Left lung (tissue), 10 donors: ENCODE measurements around the gene HDAC9. TPM values are rescaled to one million over a fixed set of nuclear protein-coding genes. Genes with fewer than 3 reads are reported as not detected.

ENCODE experiments used
- ATAC-seq: fragments of 200-7000 bp; cut with Tn5 transposase; one replicate; pipeline ENCODE4 v1.9.1; 2020; ENCODE audit warnings: moderate library complexity
- DNase-seq, 4 donors: peaks; one replicate each; pipeline ENCODE4 v3.0.0-alpha.2; 2013 to 2020
- H3K27ac ChIP-seq, 2 donors: fragments of 200-600 bp; sonication (generic) in 1 of 2; one replicate each; pipeline versions ENCODE4 v1.5.0 to v1.8.0; 2020 to 2021
- H3K27me3 ChIP-seq, 2 donors: fragments of 200-600 bp; sonication (generic) in 1 of 2; one replicate each; pipeline versions ENCODE4 v1.5.0 to v1.8.0; 2020 to 2021
- H3K36me3 ChIP-seq, 2 donors: fragments of 200-600 bp; sonication (generic) in 1 of 2; one replicate each; pipeline versions ENCODE4 v1.5.0 to v1.8.0; 2020 to 2021
- H3K4me1 ChIP-seq, 2 donors: fragments of 200-600 bp; one replicate each; pipeline ENCODE4 v1.8.0; 2021
- H3K4me3 ChIP-seq, 2 donors: fragments of 200-600 bp; sonication (generic) in 1 of 2; one replicate each; pipeline versions ENCODE4 v1.5.0 to v1.8.0; 2020 to 2021; ENCODE audit warnings: mild to moderate bottlenecking in 1 of 2
- H3K9me3 ChIP-seq, 2 donors: fragments of 200-600 bp; sonication (generic) in 1 of 2; one replicate each; pipeline versions ENCODE4 v1.5.0 to v1.8.0; 2020 to 2021
- CTCF ChIP-seq, 2 donors: fragments of 200-600 bp; sonication (generic) in 1 of 2; IDR thresholded peaks; one replicate each; pipeline versions ENCODE4 v1.5.0 to v1.8.0; 2021; ENCODE audit warnings: antibody characterized with exemption in 2 of 2
- intact Hi-C, 2 donors: fragments of 100-400 bp; cut with DNase I; formaldehyde crosslinking; loops; one replicate each; pipeline versions ENCODE4 v1.11.2 to v1.14.2; 2022
- polyA plus RNA-seq, 6 donors: library from polyadenylated mRNA; unstranded; fragments of 120-200 nt; gene quantifications; one replicate each; pipeline ENCODE4 v1.2.1, GENCODE V29; 2013; ENCODE audit not compliant: insufficient read length in 6 of 6
- total RNA-seq, 2 donors: library from RNA; stranded (reverse); fragmentation: NEBNext Ultra II Directional; extraction: Animal tissue kit (Norgen Biotek cat#: 25700); gene quantifications; one replicate each; pipeline ENCODE4 v1.2.1, GENCODE V29; 2021
- donor health status: DM: no; HTN: yes; CAD: no.
- donor health status: DM: no; HTN: no; CAD: no.

The HDAC9 gene
- total and polyA plus RNA-seq, 8 donors, result 6.7 to 13.2 (median 9.6) TPM

DNA sequence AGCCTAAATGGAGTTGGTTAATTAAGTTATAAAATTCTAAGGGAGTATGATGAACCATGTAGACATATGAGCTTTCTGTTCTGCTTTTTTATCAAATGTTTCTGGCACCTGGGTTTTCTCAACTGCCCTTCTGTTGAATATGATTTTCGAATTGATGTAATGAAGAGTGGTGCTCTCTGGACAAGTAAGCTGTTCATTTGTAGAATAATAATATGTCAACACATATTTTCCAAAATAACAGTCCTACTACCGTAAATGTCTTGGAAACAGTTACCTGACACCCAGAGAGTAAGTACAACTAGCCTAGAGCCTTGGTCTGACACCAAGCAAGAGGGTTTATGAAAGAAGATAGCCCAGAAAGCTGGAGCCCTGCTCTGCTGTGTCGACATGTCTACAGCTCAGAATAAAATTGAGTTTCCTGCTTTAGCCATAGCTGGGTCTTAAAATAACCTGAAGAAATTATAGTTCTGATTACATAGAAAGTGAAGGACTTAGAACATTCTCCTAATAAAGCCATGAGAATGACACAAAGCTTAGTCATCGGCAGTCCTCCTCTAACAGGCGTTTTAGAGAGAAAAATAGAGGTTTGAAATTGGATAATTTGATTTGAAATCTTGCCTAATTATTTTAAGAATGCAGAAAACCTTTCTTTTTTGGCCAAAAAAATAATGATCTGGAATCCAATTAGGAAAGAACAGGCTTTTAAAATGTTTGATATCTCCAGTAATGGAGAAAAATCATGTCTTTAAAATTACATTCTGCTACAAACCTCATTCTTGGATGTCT is 25.1 kb downstream of the HDAC9 start:
- no peak for ATAC-seq

DNA sequence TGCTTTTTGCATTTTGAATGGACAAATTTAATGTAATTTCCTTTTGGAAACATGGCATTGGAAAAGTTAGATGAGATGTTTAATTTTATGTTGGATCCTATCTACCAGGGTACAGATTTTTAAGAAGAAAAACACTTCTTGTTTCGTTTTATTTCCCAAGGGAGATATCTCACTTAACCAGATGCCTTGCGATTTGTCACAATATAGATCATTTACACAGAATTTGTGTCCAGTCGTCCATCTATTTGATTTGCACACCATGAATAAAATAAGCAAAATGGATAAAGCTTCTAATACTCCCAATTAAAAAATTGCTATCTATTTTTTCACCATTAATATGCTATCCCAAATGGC is 25.7 kb downstream of the HDAC9 start:
- no peak for ATAC-seq
- intact Hi-C loops, result no loop called here
- no peaks in the 10 kb centered on the region for H3K9me3 ChIP-seq
- DNase-seq, result no peak
- H3K4me1 ChIP-seq, result no peaks in the 10 kb centered on the region
- H3K4me3 ChIP-seq, result no peak overlapping the region
- no peak for TF ChIP-seq CTCF (IDR thresholded peaks at IDR 0.05)
- no peaks in the 10 kb centered on the region for H3K36me3 ChIP-seq
- no peaks in the 10 kb centered on the region for H3K27me3 ChIP-seq
- no peak overlapping the region for H3K27ac ChIP-seq

More for the DNA sequence above, 25.1 kb downstream of the HDAC9 start:
- no peaks in the 10 kb centered on the region for H3K27me3 ChIP-seq
- intact Hi-C loops, result no loop called here
- no peak overlapping the region for H3K27ac ChIP-seq
- H3K4me3 ChIP-seq, result no peak overlapping the region
- TF ChIP-seq CTCF (IDR thresholded peaks at IDR 0.05), result no peak
- H3K36me3 ChIP-seq, result no peaks in the 10 kb centered on the region
- no peaks in the 10 kb centered on the region for H3K9me3 ChIP-seq
- no peaks in the 10 kb centered on the region for H3K4me1 ChIP-seq
- no peak for DNase-seq

DNA sequence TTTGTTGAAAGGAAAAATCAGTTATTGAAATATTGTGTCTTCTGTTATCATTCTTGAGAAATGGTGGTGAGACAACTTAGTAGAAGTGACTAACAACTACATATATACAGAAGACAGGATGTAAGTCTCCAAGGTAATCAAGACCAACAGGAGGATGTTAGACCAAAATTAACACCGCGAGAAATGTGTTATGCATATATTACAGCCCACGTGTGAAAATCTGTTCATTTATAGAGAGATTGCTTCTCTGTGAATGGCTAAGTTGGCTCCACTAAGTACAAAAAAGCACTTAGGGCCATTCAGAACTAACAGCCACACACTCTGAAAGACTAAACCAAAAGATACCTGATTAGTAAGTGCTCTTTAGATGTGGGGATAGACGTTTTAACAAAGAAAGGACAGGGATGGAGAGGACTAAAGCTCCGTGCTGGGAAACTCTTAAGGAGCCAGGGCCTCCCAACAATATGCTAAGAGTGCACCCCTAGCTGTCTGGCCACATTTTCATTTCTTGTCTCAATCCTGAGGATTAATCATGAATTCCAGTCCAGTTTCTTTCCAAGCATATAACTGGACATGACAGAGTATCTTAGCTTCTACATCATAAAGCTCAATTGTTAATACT is 26.5 kb downstream of the HDAC9 start:
- ATAC-seq (no peak), DNase-seq (no peak)
- Histone ChIP-seq H3K27ac (no peak overlapping the region), H3K4me1 (no peaks in the 10 kb centered on the region), H3K4me3 (no peak overlapping the region), H3K27me3 (no peaks in the 10 kb centered on the region), H3K36me3 (no peaks in the 10 kb centered on the region), H3K9me3 (no peaks in the 10 kb centered on the region)
- intact Hi-C loops, result no loop called here
- TF ChIP-seq CTCF (IDR thresholded peaks at IDR 0.05), result no peak

GRCh38 chr7:18524248-18524647 is 28.7 kb downstream of the HDAC9 start:
- Histone ChIP-seq H3K4me1 (no peaks in the 10 kb centered on the region), H3K36me3 (no peaks in the 10 kb centered on the region), H3K27ac (no peak overlapping the region), H3K27me3 (no peaks in the 10 kb centered on the region), H3K9me3 (no peaks in the 10 kb centered on the region), H3K4me3 (no peak overlapping the region)
- intact Hi-C loops, result no loop called here
- TF ChIP-seq CTCF (IDR thresholded peaks at IDR 0.05), result no peak
- no peak for ATAC-seq
- no peak for DNase-seq

- DNase-seq (no peak), ATAC-seq (no peak)
- Histone ChIP-seq H3K4me1 (no peaks in the 10 kb centered on the region), H3K4me3 (no peak overlapping the region), H3K27me3 (no peaks in the 10 kb centered on the region), H3K36me3 (no peaks in the 10 kb centered on the region), H3K27ac (no peak overlapping the region), H3K9me3 (no peaks in the 10 kb centered on the region)
- intact Hi-C loops, result no loop called here
- TF ChIP-seq CTCF (IDR thresholded peaks at IDR 0.05), result no peak
Measured at GRCh38 chr7:18526368-18526878, 30.9 kb downstream of the HDAC9 start.
